Measurements from ENCODE around the gene CACNG6. TPM values are rescaled to one million over a fixed set of nuclear protein-coding genes. Genes with fewer than 3 reads are reported as not detected.
A peak's percentile ranks its signal among the peaks of the same experiment; 100 is the strongest.

The CACNG6 gene
- total RNA-seq, 1 experiment from 2014 or later, result not detected

DNA sequence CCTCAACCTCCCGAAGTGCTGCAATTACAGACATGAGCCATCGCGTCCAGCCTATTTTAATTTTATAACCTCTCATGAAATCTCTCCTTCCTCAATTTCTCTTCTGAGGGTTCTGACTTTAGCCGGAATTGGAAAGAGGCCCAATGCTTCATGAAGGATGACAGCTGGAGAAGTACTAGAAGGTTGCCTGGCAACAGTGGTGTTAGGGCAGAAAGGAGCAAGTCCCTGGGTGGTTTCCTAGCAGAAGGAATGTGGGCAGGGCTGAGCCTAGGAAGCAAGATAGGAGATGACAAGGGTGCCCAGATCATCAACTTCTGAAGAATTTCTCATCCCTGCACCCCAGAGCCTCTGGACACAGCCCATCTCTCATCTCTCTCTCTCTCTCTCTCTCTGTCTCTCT, 25.8 kb downstream of the CACNG6 start:
- Histone ChIP-seq H3K9me3 (ENCODE audit: low read length) (no peaks in the 10 kb centered on the region), H3K4me3 (ENCODE audit: low read length) (no peak overlapping the region), H3K36me3 (ENCODE audit: low read depth, low read length) (no peaks in the 10 kb centered on the region), H3K27ac (ENCODE audit: low read length) (no peak overlapping the region), H3K4me1 (ENCODE audit: insufficient read depth, low read length) (peaks cover 18% of the 10 kb centered on the region), H3F3A (ENCODE audit: low read length, unreplicated experiment) (no peaks in the 10 kb centered on the region), H3K79me2 (ENCODE audit: low read length) (no peaks in the 10 kb centered on the region), H2AFZ (ENCODE audit: low read length) (no peak overlapping the region), H3K9ac (ENCODE audit: low read length) (no peak overlapping the region), H3K9me2 (replicated peaks; ENCODE audit: low read length) (no peaks in the 10 kb centered on the region), H3K4me2 (ENCODE audit: low read length) (no peak overlapping the region), H3K27me3 (ENCODE audit: low read length) (no peaks in the 10 kb centered on the region), H4K20me1 (ENCODE audit: low read length) (no peaks in the 10 kb centered on the region)
- DNase-seq (peak; percentile 53), ATAC-seq (no peak)
- no TSS peak for BruUV-seq (replicated peaks)
- TF ChIP-seq, protein P1, sequence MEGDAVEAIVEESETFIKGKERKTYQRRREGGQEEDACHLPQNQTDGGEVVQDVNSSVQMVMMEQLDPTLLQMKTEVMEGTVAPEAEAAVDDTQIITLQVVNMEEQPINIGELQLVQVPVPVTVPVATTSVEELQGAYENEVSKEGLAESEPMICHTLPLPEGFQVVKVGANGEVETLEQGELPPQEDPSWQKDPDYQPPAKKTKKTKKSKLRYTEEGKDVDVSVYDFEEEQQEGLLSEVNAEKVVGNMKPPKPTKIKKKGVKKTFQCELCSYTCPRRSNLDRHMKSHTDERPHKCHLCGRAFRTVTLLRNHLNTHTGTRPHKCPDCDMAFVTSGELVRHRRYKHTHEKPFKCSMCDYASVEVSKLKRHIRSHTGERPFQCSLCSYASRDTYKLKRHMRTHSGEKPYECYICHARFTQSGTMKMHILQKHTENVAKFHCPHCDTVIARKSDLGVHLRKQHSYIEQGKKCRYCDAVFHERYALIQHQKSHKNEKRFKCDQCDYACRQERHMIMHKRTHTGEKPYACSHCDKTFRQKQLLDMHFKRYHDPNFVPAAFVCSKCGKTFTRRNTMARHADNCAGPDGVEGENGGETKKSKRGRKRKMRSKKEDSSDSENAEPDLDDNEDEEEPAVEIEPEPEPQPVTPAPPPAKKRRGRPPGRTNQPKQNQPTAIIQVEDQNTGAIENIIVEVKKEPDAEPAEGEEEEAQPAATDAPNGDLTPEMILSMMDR (conservative IDR thresholded peaks at IDR 0.05; ENCODE audit: low read depth, low read length), result no peak
- TF ChIP-seq EZH2phosphoT487 (IDR thresholded peaks at IDR 0.05; ENCODE audit: borderline replicate concordance, low read length) (no peak), EZH2 (IDR thresholded peaks at IDR 0.05; ENCODE audit: low read length, unreplicated experiment) (no peak)
- ChIA-PET CTCF (no interaction called here), POLR2A (ENCODE audit: unreplicated experiment) (interaction anchor here (0.7 kb wide), 1 partner anchor 44 kb away, joined by 3 read pairs; no protein-coding TSS in a partner anchor)
- intact Hi-C loops (cut with micrococcal nuclease), result no loop called here

- H4K20me1 ChIP-seq (ENCODE audit: low read length), result no peaks in the 10 kb centered on the region
- BruUV-seq (replicated peaks), result no TSS peak
- TF ChIP-seq EZH2phosphoT487 (IDR thresholded peaks at IDR 0.05; ENCODE audit: borderline replicate concordance, low read length), result no peak
- TF ChIP-seq, protein P1 (conservative IDR thresholded peaks at IDR 0.05; ENCODE audit: low read depth, low read length), result no peak
- TF ChIP-seq EZH2 (IDR thresholded peaks at IDR 0.05; ENCODE audit: low read length, unreplicated experiment), result no peak
- intact Hi-C loops (cut with micrococcal nuclease), result loop anchor here (5.0 kb wide), 1 partner anchor 114 kb away; the partner anchor contains the start of gene CACNG7
- no peak overlapping the region for H3K4me2 ChIP-seq (ENCODE audit: low read length)
- no peak for ATAC-seq
- no peaks in the 10 kb centered on the region for H3F3A ChIP-seq (ENCODE audit: low read length, unreplicated experiment)
- no peak overlapping the region for H3K9ac ChIP-seq (ENCODE audit: low read length)
- no peaks in the 10 kb centered on the region for H3K79me2 ChIP-seq (ENCODE audit: low read length)
- no peaks in the 10 kb centered on the region for H3K9me3 ChIP-seq (ENCODE audit: low read length)
- H3K36me3 ChIP-seq (ENCODE audit: low read depth, low read length), result no peaks in the 10 kb centered on the region
- no peak for DNase-seq
- H2AFZ ChIP-seq (ENCODE audit: low read length), result no peak overlapping the region
- H3K27ac ChIP-seq (ENCODE audit: low read length), result no peak overlapping the region
- no peak overlapping the region for H3K4me3 ChIP-seq (ENCODE audit: low read length)
- H3K9me2 ChIP-seq (replicated peaks; ENCODE audit: low read length), result no peaks in the 10 kb centered on the region
- no peaks in the 10 kb centered on the region for H3K27me3 ChIP-seq (ENCODE audit: low read length)
- ChIA-PET CTCF (no interaction called here), POLR2A (ENCODE audit: unreplicated experiment) (no interaction called here)
- peaks cover 42% of the 10 kb centered on the region for H3K4me1 ChIP-seq (ENCODE audit: insufficient read depth, low read length)
Measured at GRCh38 chr19:54021363-54021762, 29.9 kb downstream of the CACNG6 start.

GRCh38 chr19:54021932-54022331, 30.5 kb downstream of the CACNG6 start:
- TF ChIP-seq, protein P1 (conservative IDR thresholded peaks at IDR 0.05; ENCODE audit: low read depth, low read length), result no peak
- TF ChIP-seq EZH2phosphoT487 (IDR thresholded peaks at IDR 0.05; ENCODE audit: borderline replicate concordance, low read length) (no peak), EZH2 (IDR thresholded peaks at IDR 0.05; ENCODE audit: low read length, unreplicated experiment) (no peak)
- Histone ChIP-seq H3K79me2 (ENCODE audit: low read length) (no peaks in the 10 kb centered on the region), H3F3A (ENCODE audit: low read length, unreplicated experiment) (no peaks in the 10 kb centered on the region), H3K9me2 (replicated peaks; ENCODE audit: low read length) (no peaks in the 10 kb centered on the region), H4K20me1 (ENCODE audit: low read length) (no peaks in the 10 kb centered on the region), H3K9me3 (ENCODE audit: low read length) (no peaks in the 10 kb centered on the region), H3K4me3 (ENCODE audit: low read length) (no peak overlapping the region), H2AFZ (ENCODE audit: low read length) (no peak overlapping the region), H3K27me3 (ENCODE audit: low read length) (no peaks in the 10 kb centered on the region), H3K4me2 (ENCODE audit: low read length) (no peak overlapping the region), H3K4me1 (ENCODE audit: insufficient read depth, low read length) (peaks cover 42% of the 10 kb centered on the region), H3K36me3 (ENCODE audit: low read depth, low read length) (no peaks in the 10 kb centered on the region), H3K9ac (ENCODE audit: low read length) (no peak overlapping the region), H3K27ac (ENCODE audit: low read length) (no peak overlapping the region; the same call in 1 of the 2 replicates)
- ChIA-PET POLR2A (ENCODE audit: unreplicated experiment) (no interaction called here), CTCF (no interaction called here)
- DNase-seq (no peak), ATAC-seq (no peak)
- intact Hi-C loops (cut with micrococcal nuclease), result loop anchor here (5.0 kb wide), 1 partner anchor 115 kb away; the partner anchor contains the start of gene CACNG7
- BruUV-seq (replicated peaks), result no TSS peak
